Ovary (tissue), 3 donors: Measurements from ENCODE around the gene SERAC1.

ENCODE experiments used
- CTCF ChIP-seq, 3 donors: fragments of 450-650 bp in 2 of 3; fragments of 200-600 bp in 1 of 3; IDR thresholded peaks; one replicate each; pipeline versions ENCODE4 v1.5.1 to v1.8.0; 2016 to 2022; ENCODE audit warnings: antibody characterized with exemption in 3 of 3, mild to moderate bottlenecking in 1 of 3
- EP300 ChIP-seq: sonication (generic); formaldehyde crosslinking; IDR thresholded peaks from one replicate; pipeline ENCODE4 v1.6.1; 2017; ENCODE audit warnings: antibody characterized with exemption
- POLR2A ChIP-seq: fragments of 450-650 bp; IDR thresholded peaks from one replicate; pipeline ENCODE4 v1.6.1; 2017; ENCODE audit warnings: antibody characterized with exemption, mild to moderate bottlenecking, moderate library complexity
- donor health status: DM: no; HTN: no; CAD: no.

- TF ChIP-seq EP300 (no peak), CTCF (IDR thresholded peaks at IDR 0.05) (no peak), POLR2A (no peak)
Measured at GRCh38 chr6:158103228-158103627, 64.8 kb downstream of the SERAC1 start.
